Left forelimb (tissue), 1 donor: ENCODE results near the gene RGPD6.
"Not testable (repeated sequence)": the region's sequence is repeated elsewhere in the genome, so short reads cannot be mapped to it uniquely, and the experiment has no call there.

Experiments used
- DNase-seq: peaks from one replicate; pipeline ENCODE4 v3.0.0-alpha.2; 2018; ENCODE audit warnings: low spot score

RGPD6 gene

DNA sequence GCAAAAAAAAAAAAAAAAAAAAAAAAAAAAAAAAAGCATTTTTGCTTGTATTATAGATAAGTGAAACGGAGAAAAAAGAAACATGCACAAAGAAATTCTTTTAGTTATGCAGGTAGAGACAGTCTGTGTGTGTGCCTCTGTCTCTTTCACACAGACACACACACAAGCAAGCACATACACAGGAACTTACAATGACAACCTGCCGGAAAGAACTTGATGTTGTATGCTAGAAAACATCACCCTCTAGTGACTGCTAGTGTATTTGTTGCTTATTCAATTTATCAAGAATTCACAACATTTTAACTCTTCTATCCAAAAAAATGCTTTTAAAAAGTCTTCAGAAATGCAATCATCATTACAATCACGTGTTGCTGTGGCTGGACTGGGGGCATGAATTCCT lies 95.8 kb downstream of the RGPD6 start:
- DNase-seq: not testable (repeated sequence)

DNA sequence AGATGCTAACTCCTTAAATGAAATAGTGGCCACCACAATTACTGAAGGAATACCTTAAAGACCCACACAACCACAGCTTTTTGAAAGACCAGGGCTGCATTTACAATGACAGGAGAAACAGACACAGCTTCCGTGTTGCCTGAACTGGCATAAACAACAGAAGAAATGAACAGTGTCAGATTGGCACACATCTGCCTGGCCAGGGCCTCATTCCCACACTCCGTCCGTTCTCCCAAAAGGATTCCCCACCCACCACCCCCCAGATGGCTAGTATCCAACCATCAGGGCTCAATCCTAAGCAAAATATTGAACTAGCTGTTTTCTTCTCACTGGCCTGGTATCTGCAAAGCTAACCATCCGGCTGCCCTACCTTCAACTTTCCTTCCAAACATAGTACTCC lies 96.9 kb downstream of the RGPD6 start:
- not testable (repeated sequence) for DNase-seq

DNA sequence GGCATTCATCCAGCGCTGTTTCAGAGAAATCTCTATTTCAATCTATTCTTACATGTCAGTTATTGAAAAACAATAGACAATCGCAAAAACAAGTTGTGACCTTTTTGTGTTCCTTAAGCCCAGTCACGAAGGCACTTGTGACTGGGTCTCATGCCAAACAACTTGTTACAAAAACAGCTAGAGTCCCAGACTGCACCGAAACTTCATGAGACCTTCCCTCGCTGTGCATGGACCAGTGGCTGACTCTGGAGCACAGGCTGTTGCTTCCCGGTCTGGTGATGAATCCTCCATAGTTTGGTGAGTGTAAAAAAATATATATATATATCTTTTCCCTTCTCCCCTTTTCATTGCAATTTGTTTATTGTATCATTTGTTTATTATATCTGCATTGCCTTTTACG lies 99.7 kb downstream of the RGPD6 start:
- DNase-seq: not testable (repeated sequence)

DNA sequence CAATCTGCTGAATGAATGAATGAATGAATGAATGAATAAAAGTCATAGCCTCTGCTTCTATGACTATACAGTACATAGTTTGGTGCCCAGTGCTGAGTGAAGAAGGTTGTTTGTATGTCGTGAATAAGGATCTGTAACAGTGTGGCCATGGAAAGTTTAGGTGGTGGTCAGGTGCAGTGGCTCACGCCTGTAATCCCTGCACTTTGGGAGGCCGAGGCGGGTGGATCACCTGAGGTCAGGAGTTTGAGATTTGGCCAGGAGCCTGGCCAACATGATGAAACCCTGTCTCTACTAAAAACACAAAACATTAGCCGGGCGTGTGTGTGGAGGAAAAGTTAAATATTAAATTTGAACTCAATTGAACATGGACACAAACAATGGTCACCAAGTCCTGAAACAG lies 100.1 kb downstream of the RGPD6 start:
- not testable (repeated sequence) for DNase-seq

DNA sequence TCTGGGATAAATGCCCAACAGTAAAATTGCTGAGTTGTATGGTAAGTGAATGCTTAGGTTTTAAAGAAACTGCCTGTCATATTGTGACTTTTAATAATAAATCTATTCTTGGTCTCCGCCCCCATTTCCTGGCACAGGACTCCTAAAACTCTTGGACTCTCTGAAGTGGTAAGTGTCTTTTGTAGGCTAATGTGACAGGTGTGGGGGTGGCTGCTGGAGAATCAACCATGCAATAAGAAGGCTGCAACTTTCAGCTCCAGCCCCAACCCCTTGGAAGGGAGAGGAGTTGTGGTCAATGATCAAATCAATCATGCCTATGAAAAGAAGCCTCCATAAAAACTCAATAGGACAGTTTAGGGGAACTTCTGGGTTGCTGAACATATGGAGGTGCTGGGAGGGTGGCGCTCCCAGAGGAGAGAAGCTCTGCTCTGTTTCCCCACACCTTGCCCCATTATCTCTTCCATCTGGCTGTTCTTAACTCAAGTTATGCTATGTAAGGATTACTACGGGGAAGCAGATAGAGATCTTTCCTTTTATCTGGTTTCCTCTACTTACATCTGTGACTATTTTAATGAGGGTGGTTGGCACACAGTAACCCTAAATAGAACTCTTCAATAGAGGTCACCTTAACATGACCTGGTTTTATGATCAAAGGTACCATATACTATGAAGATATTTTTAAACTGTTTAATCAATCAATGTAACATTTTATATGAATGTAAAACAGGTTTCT lies 101.2 kb downstream of the RGPD6 start:
- not testable (repeated sequence) for DNase-seq

DNA sequence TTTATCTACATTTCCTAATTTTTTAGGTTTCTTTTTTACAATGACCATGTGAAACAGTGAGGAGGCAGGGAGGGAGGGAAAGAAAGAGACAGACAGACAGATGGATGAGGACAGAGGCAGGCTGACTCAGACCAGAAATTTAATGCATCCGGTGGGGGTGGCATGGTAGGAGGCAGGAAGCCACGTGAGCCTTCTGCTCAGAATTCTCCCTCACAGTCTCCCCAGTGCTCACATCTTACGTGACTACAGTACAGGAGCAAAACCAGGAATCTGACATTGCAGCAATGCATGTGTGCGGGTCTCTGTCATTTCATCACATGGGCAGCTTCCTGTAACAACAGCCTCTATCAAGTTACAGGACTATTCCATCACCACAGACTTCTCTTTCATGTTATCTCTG lies 102.1 kb downstream of the RGPD6 start:
- DNase-seq: not testable (repeated sequence)

DNA sequence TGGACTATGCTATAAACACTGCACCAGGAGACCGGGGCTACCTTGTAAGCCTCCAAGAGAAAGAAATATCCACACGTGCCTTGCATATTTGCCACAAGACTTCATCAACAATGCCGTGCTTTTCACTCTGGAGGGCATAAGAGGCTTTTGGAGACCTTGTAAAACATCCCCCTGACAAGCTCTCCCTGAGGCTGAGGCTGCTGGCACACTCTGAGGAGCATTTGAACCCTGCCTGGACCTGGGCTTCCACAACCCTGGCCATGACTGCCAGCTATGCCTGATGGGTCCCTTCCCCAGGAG lies 104.0 kb downstream of the RGPD6 start:
- not testable (repeated sequence) for DNase-seq

DNA sequence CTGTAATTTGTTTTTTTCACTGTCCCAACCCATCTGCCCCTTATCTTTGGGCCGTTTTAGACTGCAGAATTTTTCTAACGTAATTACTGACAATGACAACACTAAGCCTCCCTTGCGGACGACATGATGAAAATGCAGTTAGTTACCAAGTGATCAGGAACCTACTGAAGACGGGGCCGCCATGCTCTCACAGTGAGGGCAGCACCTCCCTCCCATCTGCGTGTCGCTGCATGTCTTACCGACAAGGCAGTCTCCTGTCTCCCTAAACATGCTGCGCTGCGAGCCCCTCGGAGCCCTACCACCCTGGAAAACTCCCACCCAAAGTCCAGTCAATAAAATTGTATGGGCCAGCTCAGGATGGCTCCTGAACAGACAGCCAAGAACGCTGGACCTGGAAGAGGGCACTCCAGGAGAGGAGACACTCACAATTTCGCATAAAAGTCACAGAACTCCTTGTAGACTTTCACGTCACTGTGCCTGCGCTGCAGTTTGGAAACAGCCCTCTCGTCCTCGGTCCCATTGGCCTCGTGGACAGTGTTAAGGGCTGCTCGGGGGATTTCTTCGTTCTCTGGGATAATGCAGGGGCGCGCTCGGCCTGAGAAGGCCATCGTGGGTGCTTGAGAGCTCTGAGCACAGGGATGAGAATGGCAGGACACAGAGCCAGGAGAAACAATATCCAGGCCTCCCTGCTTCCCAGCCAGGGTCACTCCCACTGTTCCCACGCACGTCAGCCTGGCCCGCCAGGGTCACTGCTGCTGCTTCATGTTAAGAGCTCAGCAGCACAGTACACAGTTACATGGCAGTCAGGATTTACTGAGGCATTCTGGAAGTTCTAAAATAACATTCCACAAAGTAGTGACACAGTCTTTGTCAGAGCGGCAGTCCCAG lies 104.6 kb downstream of the RGPD6 start, which contains the start of gene LIMS4:
LIMS4 (minus strand) TSS at position 646 of the 888 bp plus-strand sequence; CDS start at position 608, 38 bp downstream.
- DNase-seq: not testable (repeated sequence)

DNA sequence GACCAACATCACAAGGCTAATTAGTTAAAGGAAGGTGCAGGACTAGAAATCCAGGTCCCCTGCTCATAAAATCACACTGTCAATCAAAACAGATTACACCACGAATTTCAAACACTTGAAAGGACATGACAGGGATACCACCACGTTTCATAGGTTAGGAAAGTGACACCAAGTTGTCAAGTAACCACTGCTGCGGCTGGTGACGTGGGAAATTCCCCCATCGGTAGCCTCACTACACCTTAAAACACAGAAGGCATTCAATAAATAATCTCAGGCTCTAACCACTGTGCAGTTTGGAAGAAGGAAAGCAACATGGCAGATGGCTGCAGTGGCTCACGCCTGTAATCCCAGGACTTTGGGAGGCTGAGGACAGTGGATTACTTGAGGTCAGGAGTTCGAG lies 108.1 kb downstream of the RGPD6 start:
- DNase-seq: not testable (repeated sequence)

DNA sequence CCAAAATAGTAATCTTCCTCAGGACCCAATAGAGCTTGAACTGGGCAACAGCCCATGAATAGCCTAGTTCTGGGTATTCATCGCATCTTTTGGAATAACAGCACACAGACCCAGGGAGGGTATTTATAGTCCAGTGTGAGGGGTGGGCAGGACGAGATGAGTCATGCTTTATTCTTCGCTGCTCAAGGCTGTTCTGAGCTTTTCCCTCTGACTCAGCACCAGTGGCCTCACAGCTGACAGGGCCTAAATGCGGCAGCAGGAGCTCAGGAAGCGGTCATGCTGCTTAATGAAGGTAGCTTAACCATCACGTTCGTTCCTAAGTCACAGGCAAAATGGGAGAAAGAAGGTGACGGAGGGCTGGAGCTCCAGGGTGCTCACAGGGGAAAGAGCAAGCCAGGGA lies 111.7 kb downstream of the RGPD6 start:
- not testable (repeated sequence) for DNase-seq
